Parathyroid adenoma (tissue), 2 donors: ENCODE results near the gene WNT9A.

ENCODE experiments used
- H2AFZ ChIP-seq: fragments of 300-600 bp; sonication (generic); one replicate; pipeline ENCODE4 v1.7.0; 2017; ENCODE audit warnings: antibody characterized with exemption, mild to moderate bottlenecking
- H3K27ac ChIP-seq: fragments of 300-600 bp; sonication (generic); one replicate; pipeline ENCODE4 v1.7.0; 2017
- H3K27me3 ChIP-seq: fragments of 300-600 bp; sonication (generic); one replicate; pipeline ENCODE4 v1.7.0; 2017; ENCODE audit warnings: low read length; ENCODE audit not compliant: control insufficient read depth, insufficient read depth
- H3K36me3 ChIP-seq: fragments of 300-600 bp; sonication (generic); one replicate; pipeline ENCODE4 v1.7.0; 2017; ENCODE audit warnings: low read length; ENCODE audit not compliant: control insufficient read depth, insufficient read depth
- H3K4me1 ChIP-seq: fragments of 300-600 bp; sonication (generic); one replicate; pipeline ENCODE4 v1.7.0; 2017; ENCODE audit warnings: control low read depth
- H3K4me2 ChIP-seq: fragments of 300-600 bp; sonication (generic); one replicate; pipeline ENCODE4 v1.7.0; 2017; ENCODE audit warnings: low read length
- H3K4me3 ChIP-seq: fragments of 300-600 bp; sonication (generic); one replicate; pipeline ENCODE4 v1.7.0; 2017; ENCODE audit warnings: low read depth, low read length
- H3K79me2 ChIP-seq: fragments of 300-600 bp; sonication (generic); one replicate; pipeline ENCODE4 v1.7.0; 2017; ENCODE audit warnings: control low read depth
- H3K9ac ChIP-seq: fragments of 300-600 bp; sonication (generic); one replicate; pipeline ENCODE4 v1.7.0; 2017; ENCODE audit warnings: mild to moderate bottlenecking
- H3K9me3 ChIP-seq: fragments of 300-600 bp; sonication (generic); one replicate; pipeline ENCODE4 v1.7.0; 2017; ENCODE audit warnings: low read length; ENCODE audit not compliant: control insufficient read depth
- CTCF ChIP-seq: fragments of 300-600 bp; sonication (generic); IDR thresholded peaks from one replicate; pipeline ENCODE4 v1.7.0; 2017; ENCODE audit warnings: antibody characterized with exemption, mild to moderate bottlenecking
- donor health status: primary hyperparathyroidism.

WNT9A gene

GRCh38 chr1:227891223-227891954 lies 56.3 kb downstream of the WNT9A start:
- TF ChIP-seq CTCF: no peak
- no peaks in the 10 kb centered on the region for H3K27me3 ChIP-seq

GRCh38 chr1:227890451-227891222 lies 57.1 kb downstream of the WNT9A start:
- no peak overlapping the region for H3K4me3 ChIP-seq
- H2AFZ ChIP-seq: no peak overlapping the region
- H3K36me3 ChIP-seq: no peaks in the 10 kb centered on the region
- H3K9me3 ChIP-seq: no peaks in the 10 kb centered on the region
- no peaks in the 10 kb centered on the region for H3K27me3 ChIP-seq
- H3K79me2 ChIP-seq: no peaks in the 10 kb centered on the region
- no peak for TF ChIP-seq CTCF
- H3K9ac ChIP-seq: no peak overlapping the region
- no peak overlapping the region for H3K27ac ChIP-seq
- no peaks in the 10 kb centered on the region for H3K4me1 ChIP-seq
- no peak overlapping the region for H3K4me2 ChIP-seq

More at GRCh38 chr1:227891223-227891954, 56.3 kb downstream of the WNT9A start:
- H3K4me2 ChIP-seq: no peak overlapping the region
- H3K27ac ChIP-seq: no peak overlapping the region
- no peak overlapping the region for H3K4me3 ChIP-seq
- no peaks in the 10 kb centered on the region for H3K79me2 ChIP-seq
- H3K9me3 ChIP-seq: no peaks in the 10 kb centered on the region
- H3K4me1 ChIP-seq: no peaks in the 10 kb centered on the region
- no peak overlapping the region for H3K9ac ChIP-seq
- H3K36me3 ChIP-seq: no peaks in the 10 kb centered on the region
- H2AFZ ChIP-seq: no peak overlapping the region

GRCh38 chr1:227889863-227890405 lies 57.8 kb downstream of the WNT9A start:
- no peak for TF ChIP-seq CTCF
- H3K9ac ChIP-seq: no peak overlapping the region
- no peak overlapping the region for H3K4me3 ChIP-seq
- no peak overlapping the region for H3K27ac ChIP-seq
- H2AFZ ChIP-seq: no peak overlapping the region
- H3K4me2 ChIP-seq: no peak overlapping the region
- H3K9me3 ChIP-seq: no peaks in the 10 kb centered on the region
- H3K27me3 ChIP-seq: no peaks in the 10 kb centered on the region
- H3K4me1 ChIP-seq: no peaks in the 10 kb centered on the region
- no peaks in the 10 kb centered on the region for H3K79me2 ChIP-seq
- H3K36me3 ChIP-seq: no peaks in the 10 kb centered on the region

DNA sequence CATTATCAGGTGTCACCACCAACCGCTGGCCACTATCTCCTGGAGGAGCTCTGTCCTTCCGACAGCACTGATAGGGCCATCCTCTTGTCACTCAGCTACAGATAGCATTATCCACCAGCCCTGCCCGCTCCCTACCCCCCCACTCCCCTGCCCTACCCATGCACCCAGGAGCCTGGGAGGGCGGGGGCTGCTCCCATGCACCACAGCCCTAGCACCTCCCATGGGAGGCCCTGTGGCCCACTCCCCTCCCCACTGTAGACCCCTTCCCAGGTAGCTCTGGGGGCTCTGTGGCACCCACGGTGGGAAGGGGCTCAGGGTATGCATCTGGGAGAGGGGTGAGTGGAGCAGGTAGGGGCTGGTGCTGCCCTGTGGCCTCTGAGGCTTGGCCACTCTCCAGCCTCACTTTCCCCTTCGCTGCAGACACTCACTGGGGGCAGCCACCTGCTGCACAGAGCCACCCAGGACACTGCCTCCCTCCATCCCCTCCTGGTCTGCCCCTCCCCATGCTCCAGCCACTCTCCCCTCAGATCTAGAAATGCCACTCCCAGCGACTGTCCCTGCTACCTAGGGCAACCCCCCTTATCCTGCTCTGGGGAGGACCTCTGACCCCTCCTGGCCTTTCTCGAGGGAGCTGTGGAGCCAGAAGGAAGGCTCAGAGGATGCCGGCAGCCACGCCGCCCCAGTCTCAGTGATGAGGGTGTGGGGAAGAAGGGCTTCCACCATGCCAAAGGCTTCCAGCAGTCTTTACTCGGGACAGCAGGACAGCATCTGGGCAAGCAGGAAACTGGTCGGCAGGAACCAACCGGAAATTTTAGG lies 58.5 kb downstream of the WNT9A start:
- no peaks in the 10 kb centered on the region for H3K4me1 ChIP-seq
- no peak overlapping the region for H3K9ac ChIP-seq
- H3K27me3 ChIP-seq: no peaks in the 10 kb centered on the region
- H3K27ac ChIP-seq: no peak overlapping the region
- no peak overlapping the region for H3K4me3 ChIP-seq
- TF ChIP-seq CTCF: no peak
- no peak overlapping the region for H2AFZ ChIP-seq
- H3K79me2 ChIP-seq: no peaks in the 10 kb centered on the region
- no peaks in the 10 kb centered on the region for H3K9me3 ChIP-seq
- H3K4me2 ChIP-seq: no peak overlapping the region
- no peaks in the 10 kb centered on the region for H3K36me3 ChIP-seq
